ENCODE results near the gene ENHO. TPM values are rescaled to one million over a fixed set of nuclear protein-coding genes. Genes with fewer than 3 reads are reported as not detected.

Gene ENHO
- total and polyA plus RNA-seq, 2 of the 8 experiments (the other 6 are each of a cell fraction or from before 2014, with no cell fraction given) = 12.2 to 49.4 TPM

DNA sequence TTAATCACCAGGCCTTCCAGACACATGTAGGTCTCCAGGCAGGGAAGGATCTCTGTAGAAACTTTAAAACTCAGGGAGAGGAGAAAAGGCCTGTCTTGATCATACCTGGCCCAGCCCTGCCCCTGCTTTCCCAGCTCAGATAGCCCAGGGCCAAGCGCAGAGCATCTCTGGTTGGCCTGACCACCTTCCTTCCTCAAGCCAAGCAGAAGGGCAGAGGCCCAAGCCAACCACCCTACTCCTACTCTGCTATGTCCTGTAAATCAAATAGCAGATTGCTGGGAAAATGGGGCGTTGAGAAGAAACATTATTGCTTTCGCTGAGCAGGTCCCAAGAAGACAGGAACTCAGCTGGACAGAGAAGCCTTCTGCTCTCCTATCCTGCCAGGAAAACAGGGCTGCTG is 14.3 kb downstream of the ENHO start:
- H3K4me3 ChIP-seq (ENCODE audit: extremely low read depth in 1 of 4, insufficient read depth in 2 of 4, low read depth in 3 of 4, low read length in 4 of 4) = no peak overlapping the region
- no peak overlapping the region for H2BK120ac ChIP-seq (replicated peaks; ENCODE audit: low read depth, low read length)
- H3K23me2 ChIP-seq (ENCODE audit: low read depth, low read length) = no peaks in the 10 kb centered on the region
- H3K4me1 ChIP-seq (replicated peaks in 1 of 4; ENCODE audit: control insufficient read depth in 3 of 4, insufficient read depth in 4 of 4, low read length in 3 of 4) = peaks cover 11 to 27% (median 15%) of the 10 kb centered on the region in 4 experiments
- H3K14ac ChIP-seq (ENCODE audit: insufficient read length) = no peak overlapping the region
- H3K4me2 ChIP-seq (ENCODE audit: insufficient read depth in 1 of 2, low read depth in 2 of 2, low read length in 2 of 2) = no peak overlapping the region
- no peak overlapping the region for H4K5ac ChIP-seq (ENCODE audit: insufficient read length, low read depth, low read length)
- H3K79me1 ChIP-seq (ENCODE audit: low read depth, low read length) = no peaks in the 10 kb centered on the region
- no peak overlapping the region for H2AK5ac ChIP-seq (ENCODE audit: low read depth, low read length)
- no peak overlapping the region for H3K4ac ChIP-seq (replicated peaks; ENCODE audit: insufficient read length, low read depth, low read length)
- no peak for FAIRE-seq
- no peak overlapping the region for H3K9ac ChIP-seq (replicated peaks in 1 of 4; ENCODE audit: extremely low read depth in 1 of 4, low read depth in 3 of 4, low read length in 3 of 4)
- no peak overlapping the region for H4K91ac ChIP-seq (replicated peaks; ENCODE audit: insufficient read length, low read length)
- WGBS, 2 experiments (ENCODE audit: extremely low coverage in 1 of 2, insufficient coverage in 1 of 2, insufficient read length in 1 of 2, insufficient replicate concordance in 2 of 2, low coverage in 1 of 2, low lambda C conversion rate in 2 of 2, missing lambda C conversion rate in 1 of 2) = 78% methylated on average over 3 of the region's 3 CpGs; no CpG with 5 or more reads in 1 of the 2 experiments
- no peaks in the 10 kb centered on the region for H3K9me3 ChIP-seq (ENCODE audit: insufficient read depth in 2 of 2, low read depth in 1 of 2, low read length in 1 of 2)
- no peak overlapping the region for H2AFZ ChIP-seq (ENCODE audit: low read length)
- H3K56ac ChIP-seq (replicated peaks; ENCODE audit: insufficient read length, low read depth, low read length) = no peak overlapping the region
- no peak overlapping the region for H2BK12ac ChIP-seq (ENCODE audit: low read depth, low read length)
- ChIA-PET CTCF (ENCODE audit: partially characterized antibody) (interaction anchor here (1.3 to 7.9 kb wide), 6 partner anchors 8 to 104 kb away, joined by 3 to 114 read pairs (median 25); no protein-coding TSS in a partner anchor), POLR2A (ENCODE audit: partially characterized antibody) (interaction anchor here (1.2 kb wide), 1 partner anchor 11 kb away, joined by 3 read pairs; no protein-coding TSS in a partner anchor)
- H3K27ac ChIP-seq (ENCODE audit: low read depth, low read length) = no peak overlapping the region
- no peak overlapping the region for H3K18ac ChIP-seq (ENCODE audit: extremely low read depth, low read length)
- H3K23ac ChIP-seq (ENCODE audit: insufficient read length) = no peak overlapping the region
- H4K20me1 ChIP-seq (replicated peaks in 1 of 2; ENCODE audit: control insufficient read depth in 1 of 2, insufficient read depth in 2 of 2, low read length in 2 of 2) = no peaks in the 10 kb centered on the region
- H4K8ac ChIP-seq (ENCODE audit: extremely low read depth, insufficient read depth, low read length) = no peak overlapping the region
- no peak for DNase-seq (ENCODE audit: low read depth in 1 of 2, low spot score in 2 of 2)
- H2BK15ac ChIP-seq (ENCODE audit: low read length) = no peak overlapping the region
- H3K36me3 ChIP-seq (ENCODE audit: control insufficient read depth in 2 of 4, insufficient read depth in 4 of 4, low read length in 3 of 4) = no peaks in the 10 kb centered on the region
- H3K79me2 ChIP-seq (ENCODE audit: control insufficient read depth in 1 of 2, insufficient read depth in 2 of 2, low read length in 2 of 2) = no peaks in the 10 kb centered on the region
- no peaks in the 10 kb centered on the region for H3K27me3 ChIP-seq (replicated peaks in 1 of 4; ENCODE audit: control insufficient read depth in 3 of 4, extremely low read depth in 1 of 4, insufficient read depth in 3 of 4, low read length in 3 of 4)
- H2BK5ac ChIP-seq (ENCODE audit: low read depth, low read length) = no peak overlapping the region
- H2BK20ac ChIP-seq (ENCODE audit: low read length) = no peak overlapping the region
- no peak for TF ChIP-seq CBX5 (IDR thresholded peaks at IDR 0.05; ENCODE audit: low read depth, low read length)
- TF ChIP-seq SAP30 (IDR thresholded peaks at IDR 0.05; ENCODE audit: insufficient read depth, insufficient replicate concordance, low read length) = no peak
- no peak for TF ChIP-seq POLR2A (IDR thresholded peaks at IDR 0.05; ENCODE audit: control extremely low read depth in 1 of 2, low read depth in 2 of 2, low read length in 2 of 2)
- no peak for TF ChIP-seq CHD1 (IDR thresholded peaks at IDR 0.05; ENCODE audit: low read depth, low read length)
- TF ChIP-seq, protein P1, sequence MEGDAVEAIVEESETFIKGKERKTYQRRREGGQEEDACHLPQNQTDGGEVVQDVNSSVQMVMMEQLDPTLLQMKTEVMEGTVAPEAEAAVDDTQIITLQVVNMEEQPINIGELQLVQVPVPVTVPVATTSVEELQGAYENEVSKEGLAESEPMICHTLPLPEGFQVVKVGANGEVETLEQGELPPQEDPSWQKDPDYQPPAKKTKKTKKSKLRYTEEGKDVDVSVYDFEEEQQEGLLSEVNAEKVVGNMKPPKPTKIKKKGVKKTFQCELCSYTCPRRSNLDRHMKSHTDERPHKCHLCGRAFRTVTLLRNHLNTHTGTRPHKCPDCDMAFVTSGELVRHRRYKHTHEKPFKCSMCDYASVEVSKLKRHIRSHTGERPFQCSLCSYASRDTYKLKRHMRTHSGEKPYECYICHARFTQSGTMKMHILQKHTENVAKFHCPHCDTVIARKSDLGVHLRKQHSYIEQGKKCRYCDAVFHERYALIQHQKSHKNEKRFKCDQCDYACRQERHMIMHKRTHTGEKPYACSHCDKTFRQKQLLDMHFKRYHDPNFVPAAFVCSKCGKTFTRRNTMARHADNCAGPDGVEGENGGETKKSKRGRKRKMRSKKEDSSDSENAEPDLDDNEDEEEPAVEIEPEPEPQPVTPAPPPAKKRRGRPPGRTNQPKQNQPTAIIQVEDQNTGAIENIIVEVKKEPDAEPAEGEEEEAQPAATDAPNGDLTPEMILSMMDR (IDR thresholded peaks at IDR 0.05; ENCODE audit: control extremely low read depth in 1 of 3, insufficient read depth in 1 of 3, low read depth in 1 of 3, low read length in 3 of 3) = no peak
- no peak for TF ChIP-seq TCF12 (IDR thresholded peaks at IDR 0.05; ENCODE audit: low read depth, low read length)
